Caco-2 (cell line): ENCODE measurements around the gene SELENOO. TPM values are rescaled to one million over a fixed set of nuclear protein-coding genes. Genes with fewer than 3 reads are reported as not detected.

Experiments used
- BruUV-seq: library from RNA; stranded (reverse); fragments of 400-500 nt; replicated peaks from 2 replicates; lab custom pipeline; 2021; lab: Mats Ljungman, UMichigan
- CTCF ChIA-PET: fragments of 300-600 bp; sonication (Branson Sonifier 250); formaldehyde crosslinking; loops from one replicate; lab custom pipeline; 2022; ENCODE audit warnings: antibody characterized with exemption; lab: Charles Lee
- POLR2A ChIA-PET: fragments of 300-600 bp; sonication (Branson Sonifier 250); formaldehyde crosslinking; loops from one replicate; lab custom pipeline; 2022; ENCODE audit warnings: antibody characterized with exemption; lab: Charles Lee
- DNase-seq, 2 experiments: peaks; one replicate each; pipeline versions ENCODE4 v3.0.0 to v3.0.0-alpha.2; 2020 to 2022
- H3K27me3 ChIP-seq: replicated peaks from 2 replicates; pipeline ENCODE4 v1.6.0; 2011; ENCODE audit warnings: low read length; ENCODE audit not compliant: control insufficient read depth, insufficient read depth
- H3K36me3 ChIP-seq: 2 replicates; pipeline ENCODE4 v1.5.1; 2011; ENCODE audit warnings: low read length; ENCODE audit not compliant: control insufficient read depth, insufficient read depth
- H3K4me1 ChIP-seq: fragments of 250-450 bp; sonication (Bioruptor Pico); 2 replicates; pipeline ENCODE4 v1.5.1; 2020; ENCODE audit warnings: mild to moderate bottlenecking
- H3K4me3 ChIP-seq: 2 replicates; pipeline ENCODE4 v1.5.1; 2011; ENCODE audit warnings: low read depth, mild to moderate bottlenecking, control low read depth, low read length
- H3K9me3 ChIP-seq: fragments of 250-450 bp; sonication (Bioruptor Pico); 2 replicates; pipeline ENCODE4 v1.5.1; 2020; ENCODE audit warnings: mild to moderate bottlenecking, moderate library complexity
- H3K27ac Mint-ChIP-seq: one replicate; pipeline ENCODE4 v1.8.0; 2022; ENCODE audit warnings: mixed read lengths; ENCODE audit not compliant: unreplicated experiment
- H3K27me3 Mint-ChIP-seq: one replicate; pipeline ENCODE4 v1.8.0; 2022; ENCODE audit warnings: mixed read lengths; ENCODE audit not compliant: insufficient read depth, unreplicated experiment
- H3K36me3 Mint-ChIP-seq: one replicate; pipeline ENCODE4 v1.8.0; 2022; ENCODE audit warnings: mild to moderate bottlenecking, mixed read lengths; ENCODE audit not compliant: insufficient read depth, unreplicated experiment
- H3K4me1 Mint-ChIP-seq: one replicate; pipeline ENCODE4 v1.8.0; 2022; ENCODE audit warnings: low read depth, mixed read lengths; ENCODE audit not compliant: unreplicated experiment
- H3K4me3 Mint-ChIP-seq: one replicate; pipeline ENCODE4 v1.8.0; 2022; ENCODE audit warnings: mild to moderate bottlenecking, moderate library complexity, mixed read lengths; ENCODE audit not compliant: unreplicated experiment
- H3K9me3 Mint-ChIP-seq: one replicate; pipeline ENCODE4 v1.8.0; 2022; ENCODE audit warnings: mixed read lengths; ENCODE audit not compliant: unreplicated experiment
- CTCF ChIP-seq, 2 experiments: fragments of 200-600 bp in 1 of 2; IDR thresholded peaks; 1 replicate in 1 of 2; 2 replicates in 1 of 2; pipeline versions ENCODE4 v1.5.1 to v1.8.0; 2011 to 2022; ENCODE audit warnings: antibody characterized with exemption in 1 of 2, control low read depth in 1 of 2, inconsistent platforms in 1 of 2, low read depth in 1 of 2, low read length in 1 of 2, mild to moderate bottlenecking in 1 of 2, moderate library complexity in 1 of 2; ENCODE audit not compliant: insufficient read depth in 1 of 2, severe bottlenecking in 1 of 2, unreplicated experiment in 1 of 2
- intact Hi-C: fragments of 100-400 bp; cut with micrococcal nuclease; formaldehyde crosslinking; loops from one replicate; pipeline ENCODE4 v1.10.0; 2022; ENCODE audit not compliant: unreplicated experiment
- total RNA-seq: library from RNA; stranded (reverse); gene quantifications from 2 replicates; pipeline ENCODE4 v1.2.3, GENCODE V29; 2022

SELENOO gene
- total RNA-seq, 1 experiment from 2014 or later: 29.3 TPM

- H3K27me3 Mint-ChIP-seq: peaks cover 11% of the 10 kb centered on the region
- no TSS peak for BruUV-seq
- Histone ChIP-seq H3K36me3 (no peaks in the 10 kb centered on the region), H3K27me3 (no peaks in the 10 kb centered on the region), H3K9me3 (no peaks in the 10 kb centered on the region), H3K4me1 (peaks cover 11% of the 10 kb centered on the region; the same call in 1 of the 2 replicates), H3K4me3 (peak overlapping the region; percentile 41)
- H3K27ac Mint-ChIP-seq: peak overlapping the region; percentile 29
- H3K4me1 Mint-ChIP-seq: peaks cover 6% of the 10 kb centered on the region
- intact Hi-C loops: no loop called here
- POLR2A ChIA-PET: no interaction called here
- no peaks in the 10 kb centered on the region for H3K36me3 Mint-ChIP-seq
- no peak for TF ChIP-seq CTCF (IDR thresholded peaks at IDR 0.05; ENCODE audit: insufficient read depth in 1 of 2, low read depth in 1 of 2, low read length in 1 of 2, severe bottlenecking in 1 of 2, unreplicated experiment in 1 of 2)
- H3K9me3 Mint-ChIP-seq: no peaks in the 10 kb centered on the region
- CTCF ChIA-PET: no interaction called here
- DNase-seq: no peak
- peak overlapping the region; percentile 69 for H3K4me3 Mint-ChIP-seq
Observed at GRCh38 chr22:50169181-50169759, 31.5 kb upstream of the SELENOO start.

GRCh38 chr22:50169774-50170341 is 31.0 kb upstream of the SELENOO start:
- no peak for TF ChIP-seq CTCF (IDR thresholded peaks at IDR 0.05; ENCODE audit: insufficient read depth in 1 of 2, low read depth in 1 of 2, low read length in 1 of 2, severe bottlenecking in 1 of 2, unreplicated experiment in 1 of 2)
- Mint-ChIP-seq H3K27ac (no peak overlapping the region), H3K9me3 (no peaks in the 10 kb centered on the region), H3K4me3 (peak overlapping the region; percentile 69), H3K4me1 (peaks cover 6% of the 10 kb centered on the region), H3K27me3 (peaks cover 11% of the 10 kb centered on the region), H3K36me3 (no peaks in the 10 kb centered on the region)
- intact Hi-C loops: no loop called here
- H3K4me1 ChIP-seq: peaks cover 11% of the 10 kb centered on the region; the same call in 1 of the 2 replicates
- no peaks in the 10 kb centered on the region for H3K36me3 ChIP-seq
- BruUV-seq: no TSS peak
- ChIA-PET CTCF (no interaction called here), POLR2A (no interaction called here)
- no peaks in the 10 kb centered on the region for H3K27me3 ChIP-seq
- DNase-seq: peak in 1 of 2 experiments; percentile 62
- peak overlapping the region; percentile 41 for H3K4me3 ChIP-seq
- H3K9me3 ChIP-seq: no peaks in the 10 kb centered on the region

GRCh38 chr22:50170453-50171318 is 30.1 kb upstream of the SELENOO start, which contains the start of gene PANX2:
PANX2 (plus strand) TSS chr22:50170731; CDS start chr22:50170731, 0 bp downstream.
- Mint-ChIP-seq H3K27me3 (peaks cover 11% of the 10 kb centered on the region), H3K9me3 (no peaks in the 10 kb centered on the region), H3K4me1 (peaks cover 6% of the 10 kb centered on the region), H3K4me3 (peak within 1 kb of the TSS; percentile 78), H3K36me3 (no peaks in the 10 kb centered on the region), H3K27ac (peak within 1 kb of the TSS; percentile 64)
- DNase-seq: no peak
- Histone ChIP-seq H3K27me3 (no peaks in the 10 kb centered on the region), H3K4me1 (peaks cover 11% of the 10 kb centered on the region; the same call in 1 of the 2 replicates), H3K36me3 (no peaks in the 10 kb centered on the region), H3K9me3 (no peaks in the 10 kb centered on the region), H3K4me3 (peak within 1 kb of the TSS; percentile 41)
- no peak for TF ChIP-seq CTCF (IDR thresholded peaks at IDR 0.05; ENCODE audit: insufficient read depth in 1 of 2, low read depth in 1 of 2, low read length in 1 of 2, severe bottlenecking in 1 of 2, unreplicated experiment in 1 of 2)
- CTCF ChIA-PET: no interaction called here
- intact Hi-C loops: no loop called here
- POLR2A ChIA-PET: no interaction called here
- no TSS peak for BruUV-seq
